GM19099 (cell line): ENCODE data around the gene POLR3B.

Experiments used
- POLR2A ChIP-seq: IDR thresholded peaks from 3 replicates; pipeline ENCODE4 v1.6.1; 2011; ENCODE audit warnings: low read depth; ENCODE audit not compliant: insufficient read length; ENCODE audit errors: extremely low read depth

Gene POLR3B

DNA sequence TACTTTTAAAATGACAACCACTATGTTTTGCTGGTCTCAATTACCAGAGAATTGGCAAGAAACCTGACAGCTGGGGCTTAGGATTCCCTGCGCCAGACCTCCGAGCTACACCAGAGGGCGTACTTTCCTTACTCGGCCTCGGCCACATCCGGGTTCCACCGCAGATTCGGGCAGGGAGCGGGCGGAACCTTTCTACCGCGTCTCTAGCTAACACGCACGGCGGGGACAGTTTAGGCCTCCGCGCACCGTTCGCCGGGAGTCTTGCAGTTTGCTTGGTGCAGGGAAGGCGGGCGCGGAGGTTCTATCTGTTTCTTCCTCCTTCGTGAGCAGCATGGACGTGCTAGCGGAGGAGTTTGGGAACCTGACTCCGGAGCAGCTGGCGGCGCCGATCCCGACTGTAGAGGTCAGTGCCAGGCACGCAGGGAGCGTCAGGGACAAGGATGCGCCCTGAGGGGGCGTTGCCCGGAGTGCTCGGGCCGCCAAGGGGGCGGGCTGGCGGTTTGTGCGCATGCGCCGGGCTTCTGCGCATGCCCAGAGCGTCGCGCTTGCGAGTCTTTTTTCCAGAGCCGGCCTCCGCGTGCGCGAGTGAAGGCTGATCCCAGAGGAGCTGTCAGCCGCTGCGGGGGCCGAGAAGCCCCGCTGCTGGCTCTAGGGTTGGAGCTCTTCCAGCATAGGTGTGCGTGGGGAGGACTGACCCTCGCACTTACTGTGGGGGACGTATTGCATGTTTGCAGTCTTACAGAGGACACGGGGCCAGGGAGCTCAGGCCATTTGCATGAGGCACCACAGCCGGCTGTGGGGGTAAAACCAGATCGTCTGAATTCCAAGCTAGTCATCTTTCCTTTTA lies at the start of gene POLR3B:
TSS of gene POLR3B (plus strand) at position 200 of the 847 bp plus-strand sequence. CDS start at position 332, 132 bp downstream.
- TF ChIP-seq POLR2A: peak; percentile 75

DNA sequence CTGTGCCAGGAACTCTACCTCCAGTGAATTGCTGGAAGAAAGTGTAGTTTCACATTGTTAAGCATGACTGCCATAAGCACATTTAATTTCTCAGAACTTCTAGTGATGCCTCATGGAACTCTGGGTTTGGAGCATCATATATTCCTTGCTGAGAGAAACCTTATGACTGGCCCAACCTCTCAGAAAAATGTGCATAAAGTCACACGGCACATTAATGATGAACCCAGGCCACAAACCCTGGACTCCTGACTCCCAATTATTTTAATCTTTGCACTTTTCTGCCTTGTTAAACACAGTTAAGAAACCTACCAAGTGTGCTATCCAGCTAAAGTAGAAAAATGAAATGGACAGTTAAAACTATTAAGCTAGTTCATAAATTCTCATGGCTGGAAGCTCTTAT lies 49.4 kb upstream of the POLR3B start:
- no peak for TF ChIP-seq POLR2A

DNA sequence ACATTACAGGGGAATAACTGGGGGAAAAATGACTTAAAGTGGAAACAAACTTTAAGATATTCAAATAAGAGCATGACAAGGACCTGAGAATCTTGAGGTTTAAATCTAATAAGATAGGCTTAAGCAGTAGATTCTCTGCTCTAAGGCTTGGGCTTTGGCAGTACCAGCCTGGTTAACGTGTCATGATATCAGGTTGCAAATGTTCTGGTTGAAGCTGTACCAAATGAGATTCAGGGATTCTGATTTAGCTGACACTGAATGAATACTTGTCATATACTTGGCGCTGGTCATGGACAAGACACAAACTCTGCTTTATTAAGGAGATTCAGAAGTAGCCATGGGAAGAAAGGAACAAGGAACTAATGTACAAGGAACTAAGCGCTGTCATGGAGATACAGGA lies 48.9 kb upstream of the POLR3B start:
- TF ChIP-seq POLR2A: no peak

DNA sequence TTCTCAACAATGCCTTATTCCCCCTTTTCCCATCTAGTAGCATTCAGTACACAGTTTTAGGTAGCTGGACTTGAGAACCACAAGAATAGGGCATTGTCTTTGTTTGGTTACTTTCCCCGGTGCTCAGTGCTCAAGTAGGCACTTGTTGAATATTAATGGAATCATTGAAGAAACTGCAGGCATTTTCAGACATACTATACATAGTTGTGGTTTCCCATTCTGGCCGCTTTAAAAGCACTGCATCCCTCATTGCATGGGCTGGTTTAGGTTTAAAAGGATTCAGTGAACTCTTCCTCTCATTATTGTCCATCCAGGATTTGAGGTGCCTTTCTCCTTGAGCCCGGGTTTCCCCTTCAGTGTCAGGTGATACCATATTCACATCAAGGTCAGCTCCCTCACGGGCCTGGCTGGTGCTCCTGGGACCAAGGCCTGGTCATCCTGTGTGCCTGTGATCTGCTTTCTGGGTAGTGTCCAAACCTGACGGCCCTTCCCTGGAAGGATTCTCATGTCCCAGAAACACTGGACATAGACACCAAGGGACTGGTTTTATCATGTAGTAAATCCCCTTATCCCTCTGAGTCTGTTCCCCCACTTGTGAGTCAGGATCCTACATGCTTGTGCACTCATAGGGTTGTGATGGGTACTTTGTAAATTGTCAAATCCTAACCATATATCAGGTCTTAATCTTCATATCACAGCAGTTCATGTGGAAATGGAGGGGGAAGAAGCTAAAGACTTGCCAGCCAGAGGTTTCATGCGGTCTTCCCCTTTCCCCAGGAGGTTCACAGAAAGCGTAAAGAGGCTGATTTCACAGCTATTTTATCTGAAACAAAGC lies 47.7 kb upstream of the POLR3B start:
- TF ChIP-seq POLR2A: no peak

DNA sequence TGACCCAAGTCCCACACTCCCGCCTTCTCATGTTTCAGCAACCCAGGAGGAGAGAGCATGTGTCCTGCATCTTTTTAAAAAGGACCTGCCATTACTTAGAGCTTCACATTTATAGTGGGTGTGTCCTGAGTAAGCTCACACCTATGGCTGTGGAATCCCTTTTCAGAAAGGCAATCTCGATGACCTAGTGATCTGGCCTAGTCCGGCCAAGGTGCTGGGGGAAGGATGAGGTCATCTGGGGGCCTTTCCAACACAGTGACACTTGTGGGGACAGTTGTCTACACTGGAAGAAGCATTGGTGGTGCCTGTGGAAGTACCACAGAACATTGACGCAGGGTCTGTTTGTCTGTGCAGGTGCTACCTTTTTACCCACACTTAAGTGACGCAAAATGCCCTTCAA lies 46.9 kb upstream of the POLR3B start:
- TF ChIP-seq POLR2A: no peak

DNA sequence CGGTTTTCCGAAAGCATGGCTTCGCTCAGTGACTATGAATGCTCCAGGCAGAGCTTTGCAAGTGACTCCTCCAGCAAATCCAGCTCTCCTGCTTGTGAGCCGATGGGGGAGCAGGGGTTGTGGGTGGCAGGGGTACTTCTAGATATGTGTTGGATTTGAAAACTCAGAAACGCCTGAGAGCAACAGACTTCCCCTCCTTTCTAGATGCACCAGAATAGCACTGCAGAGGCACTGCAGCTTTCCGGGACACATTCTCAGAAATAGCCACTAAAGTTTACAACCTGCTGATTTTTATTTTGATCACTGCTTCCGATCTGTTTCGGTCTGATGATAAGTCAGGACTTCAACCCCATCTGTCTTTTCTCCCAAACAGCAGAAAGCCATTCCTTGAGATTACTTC lies 46.4 kb upstream of the POLR3B start:
- no peak for TF ChIP-seq POLR2A

DNA sequence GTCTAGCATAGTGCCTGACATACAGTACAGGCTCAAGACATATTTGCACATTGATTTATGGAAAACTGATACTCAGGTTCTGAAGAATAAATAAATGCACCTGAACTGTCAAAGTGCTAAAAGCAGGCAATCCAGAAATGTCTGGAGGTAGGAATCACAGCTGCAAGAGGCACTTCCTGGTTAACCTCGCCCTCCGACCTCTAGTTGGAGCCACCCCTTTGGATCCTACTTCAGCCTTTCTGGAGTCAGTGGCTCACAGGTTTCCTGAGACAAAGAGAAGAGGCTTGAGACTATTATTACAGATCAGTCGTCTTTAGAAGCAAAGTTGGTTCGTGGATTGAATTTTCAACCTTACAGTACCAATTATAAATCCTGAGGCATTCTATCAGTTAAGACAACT lies 42.0 kb upstream of the POLR3B start:
- no peak for TF ChIP-seq POLR2A

DNA sequence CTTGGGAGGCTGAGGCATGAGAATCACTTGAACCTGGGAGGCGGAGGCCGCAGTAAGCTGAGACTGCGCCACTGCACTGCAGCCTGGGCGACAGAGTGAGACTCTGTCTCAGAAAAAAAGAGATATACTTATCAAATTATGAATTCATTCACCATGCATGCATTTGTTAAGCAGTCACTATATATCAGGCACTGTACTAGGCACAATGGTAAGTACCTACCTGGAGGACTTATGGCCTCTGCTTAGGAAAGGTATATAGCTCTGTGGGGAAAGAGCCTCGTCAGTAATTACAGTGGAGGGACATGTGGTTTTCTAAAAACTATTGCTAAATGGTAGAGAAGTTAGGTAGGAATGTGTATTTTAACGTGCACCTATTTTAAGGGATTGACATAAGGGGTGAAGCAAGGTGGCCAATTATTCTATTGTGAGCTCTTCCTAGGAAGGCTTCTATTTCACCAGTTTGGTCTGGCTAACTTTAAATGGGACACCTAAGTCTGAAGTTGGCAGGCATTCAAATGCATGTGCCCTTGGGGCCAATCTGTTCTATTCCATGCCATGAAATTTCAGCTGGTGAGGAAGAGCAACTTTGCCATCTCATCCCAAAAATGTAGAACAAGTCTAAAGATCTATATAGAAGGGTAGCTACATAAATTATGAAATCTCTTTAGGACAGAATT lies 40.0 kb upstream of the POLR3B start:
- no peak for TF ChIP-seq POLR2A

DNA sequence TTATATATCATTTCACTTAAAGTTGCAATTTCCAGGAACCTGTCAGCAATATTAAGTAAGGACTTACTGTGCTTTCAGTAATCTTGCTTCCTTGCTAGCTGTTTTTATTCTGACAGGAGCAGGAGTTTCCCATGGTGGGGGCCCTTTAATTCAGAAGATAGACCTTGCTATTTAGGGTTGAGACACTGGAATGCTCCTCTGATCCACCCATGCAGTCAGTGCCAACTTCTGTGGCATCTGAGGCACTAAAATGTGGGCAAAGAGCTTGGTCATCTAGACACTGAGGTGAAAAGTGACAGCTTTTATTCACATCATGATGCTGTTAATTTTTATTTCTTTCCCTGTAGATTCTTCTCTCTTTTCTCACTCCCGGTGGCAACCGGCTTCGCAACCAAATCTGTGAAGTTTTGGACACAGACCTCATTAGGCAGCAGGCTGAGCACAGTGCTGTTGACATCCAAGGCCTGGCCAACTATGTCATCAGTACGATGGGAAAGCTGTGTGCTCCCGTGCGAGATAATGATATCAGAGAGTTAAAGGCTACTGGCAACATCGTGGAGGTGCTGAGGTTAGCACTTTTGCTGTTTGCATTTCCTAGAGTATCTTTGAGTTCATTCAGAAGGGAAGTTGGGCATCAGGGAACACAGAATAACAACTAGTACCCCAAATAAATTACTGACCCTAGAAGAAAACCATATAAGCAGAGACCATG lies 36.3 kb upstream of the POLR3B start:
- no peak for TF ChIP-seq POLR2A

DNA sequence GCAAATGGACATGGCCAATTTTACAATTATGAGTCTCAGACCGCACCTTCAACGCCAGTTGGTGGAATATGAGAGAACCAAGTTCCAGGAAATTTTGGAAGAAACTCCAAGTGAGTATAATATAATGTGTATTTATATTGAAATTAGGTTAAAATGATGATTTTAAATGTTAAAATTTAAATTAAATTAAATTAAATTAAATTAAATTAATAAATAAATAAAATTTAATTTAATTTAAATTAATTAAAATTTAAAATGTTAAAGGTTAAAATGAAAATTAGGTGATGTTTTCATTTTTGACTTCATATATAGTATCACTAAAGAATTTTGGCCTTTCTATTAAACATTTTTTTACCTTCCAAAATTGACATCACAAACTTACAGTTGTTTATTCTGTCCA lies 34.0 kb upstream of the POLR3B start:
- no peak for TF ChIP-seq POLR2A

DNA sequence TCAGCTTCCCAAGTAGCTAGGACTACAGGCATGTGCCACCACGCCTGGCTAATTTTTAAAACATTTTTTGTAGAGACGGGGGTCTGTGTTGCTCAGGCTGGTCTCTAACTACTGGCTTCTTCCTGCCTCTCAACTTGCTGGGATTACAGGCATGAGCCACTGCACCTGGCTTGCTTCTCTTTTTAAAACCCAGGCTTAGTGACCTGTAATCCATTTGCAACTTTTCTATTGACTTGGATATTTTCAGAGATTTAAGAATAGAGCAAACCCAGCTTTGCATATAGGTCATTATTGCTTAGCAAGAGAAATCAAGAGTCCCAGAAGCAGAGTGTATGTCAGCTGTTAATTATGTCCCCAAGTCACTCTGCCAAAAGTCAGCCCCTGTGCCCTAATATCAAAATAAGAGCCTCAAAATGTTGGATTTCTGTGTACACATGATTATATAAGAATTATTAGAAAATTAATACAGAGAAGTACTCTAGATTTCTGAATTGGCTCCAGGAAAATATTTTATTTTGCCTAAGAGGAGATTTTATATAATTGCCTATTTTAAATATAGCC lies 30.2 kb upstream of the POLR3B start:
- no peak for TF ChIP-seq POLR2A

DNA sequence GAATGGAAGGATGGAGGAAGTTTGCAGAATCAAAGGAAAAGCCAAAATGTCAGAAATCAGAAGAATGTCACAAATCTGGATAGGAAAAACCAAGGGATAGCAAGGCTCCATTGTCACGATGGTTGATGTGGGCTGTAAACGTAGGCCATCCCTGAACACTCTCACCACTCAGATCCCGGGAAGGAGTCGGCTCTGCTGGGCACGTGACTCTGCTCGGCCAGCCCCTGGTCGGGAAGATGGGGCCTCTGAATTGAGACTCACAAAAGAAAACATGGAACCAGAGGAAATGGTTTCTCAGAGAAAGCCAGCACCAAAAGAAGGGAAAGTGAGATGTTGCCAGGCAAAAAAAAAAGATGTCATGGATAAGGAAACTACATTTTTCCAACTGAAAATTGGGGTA lies 28.8 kb upstream of the POLR3B start:
- no peak for TF ChIP-seq POLR2A

DNA sequence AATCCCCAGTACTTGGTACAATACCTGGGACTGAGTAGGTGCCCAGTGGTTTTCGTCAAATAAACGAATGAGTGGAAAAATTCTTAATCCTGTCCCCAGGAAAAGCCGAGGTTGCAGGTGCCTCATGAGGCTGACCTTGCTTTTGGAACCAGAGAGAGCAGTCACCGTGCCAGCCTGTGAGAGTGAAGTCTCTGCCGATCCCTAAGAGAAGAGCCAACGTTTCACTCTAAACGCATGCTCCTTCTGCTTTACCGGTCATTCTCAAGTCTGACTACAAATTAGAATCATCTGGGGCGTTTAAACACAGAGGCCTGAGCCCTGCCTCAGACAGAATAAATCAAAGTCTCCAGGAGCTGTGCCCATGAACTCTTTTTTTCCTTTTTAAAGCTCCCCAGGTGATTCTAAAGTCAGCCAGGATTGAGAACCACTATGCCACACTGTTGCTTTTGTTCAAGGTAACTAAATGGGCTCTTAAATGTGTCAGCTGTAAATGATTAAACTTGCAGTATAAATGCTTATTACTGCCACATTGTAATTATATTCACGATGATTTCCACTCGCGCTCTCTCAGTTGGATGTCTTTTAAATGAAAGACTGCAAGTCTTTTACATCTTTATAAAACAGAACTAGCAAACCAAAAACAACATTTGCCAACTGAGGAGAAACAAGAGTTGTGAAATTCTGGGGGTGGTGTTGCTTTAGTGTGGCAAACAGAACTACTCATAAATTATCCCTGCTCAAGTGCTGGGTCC lies 28.1 kb upstream of the POLR3B start:
- no peak for TF ChIP-seq POLR2A

DNA sequence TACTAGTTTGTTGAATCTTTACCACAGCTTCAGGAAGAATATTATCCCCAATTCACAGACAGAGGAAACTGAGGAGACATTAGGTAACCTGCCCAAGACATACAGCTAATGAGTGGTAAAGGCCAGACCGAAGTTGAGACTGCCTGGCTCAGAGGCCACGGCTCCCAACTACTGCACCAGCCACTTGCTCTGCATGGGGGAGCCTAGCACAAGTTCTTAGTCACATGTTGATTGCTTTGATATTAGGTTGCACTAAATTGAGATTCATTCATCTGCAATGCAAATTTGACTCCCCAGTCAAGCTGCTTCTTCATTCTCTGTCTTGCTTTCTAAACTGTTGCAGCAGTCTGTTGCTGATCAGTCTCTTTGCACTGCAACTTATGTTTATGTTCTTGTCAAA lies 25.9 kb upstream of the POLR3B start:
- TF ChIP-seq POLR2A: no peak
